Measurements from ENCODE around the gene PCDHA2.

DNA sequence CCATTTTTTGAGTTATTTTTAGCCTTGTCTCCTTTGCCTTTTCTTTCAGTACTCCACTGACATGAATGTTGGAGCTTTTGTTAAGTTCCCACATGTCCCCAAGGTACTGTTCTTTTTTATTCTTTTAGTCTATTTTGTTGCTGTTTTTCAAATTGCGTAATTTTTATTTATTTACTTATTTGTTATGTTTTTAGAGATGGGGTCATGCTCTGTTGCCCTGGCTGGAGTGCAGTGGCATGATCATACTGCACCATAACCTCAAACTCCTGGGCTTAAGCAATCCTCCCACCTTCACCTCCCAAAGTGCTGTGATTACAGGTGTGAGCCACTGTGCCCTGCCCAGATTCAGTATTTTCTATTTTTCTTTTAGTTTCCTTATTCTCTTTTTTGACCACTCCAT lies 14.1 kb upstream of the PCDHA2 start:
- TF ChIP-seq, protein P1, sequence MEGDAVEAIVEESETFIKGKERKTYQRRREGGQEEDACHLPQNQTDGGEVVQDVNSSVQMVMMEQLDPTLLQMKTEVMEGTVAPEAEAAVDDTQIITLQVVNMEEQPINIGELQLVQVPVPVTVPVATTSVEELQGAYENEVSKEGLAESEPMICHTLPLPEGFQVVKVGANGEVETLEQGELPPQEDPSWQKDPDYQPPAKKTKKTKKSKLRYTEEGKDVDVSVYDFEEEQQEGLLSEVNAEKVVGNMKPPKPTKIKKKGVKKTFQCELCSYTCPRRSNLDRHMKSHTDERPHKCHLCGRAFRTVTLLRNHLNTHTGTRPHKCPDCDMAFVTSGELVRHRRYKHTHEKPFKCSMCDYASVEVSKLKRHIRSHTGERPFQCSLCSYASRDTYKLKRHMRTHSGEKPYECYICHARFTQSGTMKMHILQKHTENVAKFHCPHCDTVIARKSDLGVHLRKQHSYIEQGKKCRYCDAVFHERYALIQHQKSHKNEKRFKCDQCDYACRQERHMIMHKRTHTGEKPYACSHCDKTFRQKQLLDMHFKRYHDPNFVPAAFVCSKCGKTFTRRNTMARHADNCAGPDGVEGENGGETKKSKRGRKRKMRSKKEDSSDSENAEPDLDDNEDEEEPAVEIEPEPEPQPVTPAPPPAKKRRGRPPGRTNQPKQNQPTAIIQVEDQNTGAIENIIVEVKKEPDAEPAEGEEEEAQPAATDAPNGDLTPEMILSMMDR (IDR thresholded peaks at IDR 0.05; ENCODE audit: insufficient read depth, low read length, poor library complexity, severe bottlenecking) = no peak
- TF ChIP-seq EZH2phosphoT487 (conservative IDR thresholded peaks at IDR 0.05; ENCODE audit: low read length) = no peak
